ENCODE data around the gene MRPS23.

Gene MRPS23

GRCh38 chr17:57871155-57871554 lies 21.3 kb upstream of the MRPS23 start:
- Histone ChIP-seq H3K9me3 (ENCODE audit: control insufficient read depth, insufficient read depth, low read depth, low read length) (no peaks in the 10 kb centered on the region), H3K4me1 (ENCODE audit: control insufficient read depth, insufficient read depth, low read length) (peaks cover 24% of the 10 kb centered on the region), H3K36me3 (ENCODE audit: control insufficient read depth in 2 of 2, insufficient read depth in 1 of 2, low read length in 2 of 2) (peaks cover 0 to 50% of the 10 kb centered on the region in 2 experiments; a peak in 1 of 3 replicates), H3K4me3 (ENCODE audit: low read depth, low read length) (no peak overlapping the region), H3K27ac (ENCODE audit: extremely low read depth, low read depth, low read length) (no peak overlapping the region)
- CTCF ChIA-PET: interaction anchor here (0.7 to 6.8 kb wide), 4 partner anchors 13 to 125 kb away, joined by 4 to 78 read pairs (median 20); no protein-coding TSS in a partner anchor
- no peak for TF ChIP-seq ZNF112 (tag by site-specific recombination; IDR thresholded peaks at IDR 0.05)
- TF ChIP-seq ZNF423 (tag by site-specific recombination; IDR thresholded peaks at IDR 0.05): no peak
- TF ChIP-seq ZNF629 (tag by site-specific recombination; IDR thresholded peaks at IDR 0.05): no peak
- no peak for TF ChIP-seq ZIC2 (tag by site-specific recombination; IDR thresholded peaks at IDR 0.05)
- TF ChIP-seq ZSCAN5A (tag by site-specific recombination; IDR thresholded peaks at IDR 0.05): no peak
- no peak for TF ChIP-seq ZNF830 (tag by site-specific recombination; IDR thresholded peaks at IDR 0.05; ENCODE audit: low read depth)
- no peak for TF ChIP-seq ZNF560 (tag by site-specific recombination; IDR thresholded peaks at IDR 0.05; ENCODE audit: borderline replicate concordance)
- TF ChIP-seq ZEB2 (tag by site-specific recombination; IDR thresholded peaks at IDR 0.05): no peak
- TF ChIP-seq GLI4 (tag by site-specific recombination; IDR thresholded peaks at IDR 0.05): no peak
- no peak for TF ChIP-seq HOXD13 (CRISPR knock-in tag; IDR thresholded peaks at IDR 0.05; ENCODE audit: borderline replicate concordance)
- TF ChIP-seq PRDM4 (tag by site-specific recombination; IDR thresholded peaks at IDR 0.05): no peak
- TF ChIP-seq ZNF529 (tag by site-specific recombination; IDR thresholded peaks at IDR 0.05; ENCODE audit: insufficient replicate concordance): no peak
- TF ChIP-seq ZNF169 (tag by site-specific recombination; IDR thresholded peaks at IDR 0.05): no peak
- no peak for TF ChIP-seq KLF10 (tag by site-specific recombination; IDR thresholded peaks at IDR 0.05)
- no peak for TF ChIP-seq ZFP69B (tag by site-specific recombination; IDR thresholded peaks at IDR 0.05)
- TF ChIP-seq ZSCAN4 (tag by site-specific recombination; IDR thresholded peaks at IDR 0.05): no peak
- TF ChIP-seq ZNF660 (tag by site-specific recombination; IDR thresholded peaks at IDR 0.05): no peak
- POLR2A ChIA-PET: interaction anchor here (1.0 kb wide), 1 partner anchor 137 kb away, joined by 3 read pairs; no protein-coding TSS in a partner anchor

- Histone ChIP-seq H3K27ac (ENCODE audit: extremely low read depth, low read depth, low read length) (no peak overlapping the region), H3K4me3 (ENCODE audit: low read depth, low read length) (no peak overlapping the region), H3K9me3 (ENCODE audit: control insufficient read depth, insufficient read depth, low read depth, low read length) (no peaks in the 10 kb centered on the region), H3K4me1 (ENCODE audit: control insufficient read depth, insufficient read depth, low read length) (peaks cover 19% of the 10 kb centered on the region), H3K36me3 (ENCODE audit: control insufficient read depth in 2 of 2, insufficient read depth in 1 of 2, low read length in 2 of 2) (peaks cover 0 to 53% of the 10 kb centered on the region in 2 experiments; a peak in 2 of 3 replicates)
- TF ChIP-seq ZBTB48 (tag by site-specific recombination; IDR thresholded peaks at IDR 0.05) (no peak), ZNF610 (tag by site-specific recombination; IDR thresholded peaks at IDR 0.05; ENCODE audit: borderline replicate concordance) (no peak), ZNF571 (tag by site-specific recombination; IDR thresholded peaks at IDR 0.05) (no peak), ZNF214 (tag by site-specific recombination; IDR thresholded peaks at IDR 0.05; ENCODE audit: borderline replicate concordance) (no peak), ZNF341 (tag by site-specific recombination; IDR thresholded peaks at IDR 0.05; ENCODE audit: low read depth) (no peak), EGR2 (tag by site-specific recombination; IDR thresholded peaks at IDR 0.05; ENCODE audit: low read depth) (no peak), ZNF184 (tag by site-specific recombination; IDR thresholded peaks at IDR 0.05) (no peak), ZNF623 (tag by site-specific recombination; IDR thresholded peaks at IDR 0.05) (no peak), MEIS1 (CRISPR knock-in tag; IDR thresholded peaks at IDR 0.05; ENCODE audit: borderline replicate concordance) (no peak), BCL11B (tag by site-specific recombination; IDR thresholded peaks at IDR 0.05; ENCODE audit: low read depth) (no peak), ZNF398 (tag by site-specific recombination; IDR thresholded peaks at IDR 0.05) (no peak), ZNF658 (tag by site-specific recombination; IDR thresholded peaks at IDR 0.05) (no peak)
- CTCF ChIA-PET: interaction anchor here (0.6 to 6.8 kb wide), 9 partner anchors 9 to 126 kb away, joined by 3 to 78 read pairs (median 4); no protein-coding TSS in a partner anchor
- POLR2A ChIA-PET: interaction anchor here (0.9 to 1.4 kb wide), 3 partner anchors 86 to 138 kb away, joined by 3 to 6 read pairs (median 4); no protein-coding TSS in a partner anchor
These were observed 20.4 kb upstream of the MRPS23 start for GRCh38 chr17:57870283-57870635.
